ENCODE measurements around the gene YPEL1. TPM values are rescaled to one million over a fixed set of nuclear protein-coding genes. Genes with fewer than 3 reads are reported as not detected.
A peak's percentile ranks its signal among the peaks of the same experiment; 100 is the strongest.

Gene YPEL1
- total and polyA plus RNA-seq, 10 of the 15 experiments (the other 5 are each of a cell fraction or from before 2014, with no cell fraction given), result 0.13 to 5.0 (median 1.6) TPM

GRCh38 chr22:21657360-21658032 is 78.1 kb downstream of the YPEL1 start (continued):
- peak; percentile 62; the same call in 1 of the 2 replicates for TF ChIP-seq POLR2AphosphoS2 (IDR thresholded peaks at IDR 0.05; ENCODE audit: low read depth, low read length)
- no peak for TF ChIP-seq BMI1 (IDR thresholded peaks at IDR 0.05; ENCODE audit: borderline replicate concordance)
- peak; percentile 52; the same call in 1 of the 2 replicates for TF ChIP-seq MAX (IDR thresholded peaks at IDR 0.05; ENCODE audit: low read depth, low read length)
- peak; percentile 58; the same call in 1 of the 2 replicates for TF ChIP-seq NR2F1 (conservative IDR thresholded peaks at IDR 0.05)
- peak; percentile 34; the same call in 1 of the 2 replicates for TF ChIP-seq NRF1 (conservative IDR thresholded peaks at IDR 0.05; ENCODE audit: low read depth, low read length)
- TF ChIP-seq ZBTB40 (IDR thresholded peaks at IDR 0.05; ENCODE audit: borderline replicate concordance), result no peak
- 0 out of 3 replicates have a peak, but pooled peaks of 1 of the 2 experiments have one; percentile 26 for TF ChIP-seq EGR1 (IDR thresholded peaks at IDR 0.05; ENCODE audit: borderline replicate concordance in 1 of 2, low read depth in 2 of 2, low read length in 2 of 2)
- TF ChIP-seq CREB1 (IDR thresholded peaks at IDR 0.05; ENCODE audit: low read depth), result no peak
- TF ChIP-seq SMARCA5 (IDR thresholded peaks at IDR 0.05), result no peak; the same call in 1 of the 2 replicates
- TF ChIP-seq BCLAF1 (IDR thresholded peaks at IDR 0.05), result no peak
- TF ChIP-seq ZNF384 (IDR thresholded peaks at IDR 0.05; ENCODE audit: borderline replicate concordance, low read depth, low read length), result no peak
- TF ChIP-seq HSF1 (IDR thresholded peaks at IDR 0.05; ENCODE audit: low read depth, low read length), result no peak
- TF ChIP-seq IRF5 (IDR thresholded peaks at IDR 0.05; ENCODE audit: borderline replicate concordance), result no peak
- TF ChIP-seq NFYB (IDR thresholded peaks at IDR 0.05; ENCODE audit: insufficient read depth, low read depth, low read length), result peak; percentile 66; the same call in 1 of the 2 replicates
- TF ChIP-seq FOXM1 (IDR thresholded peaks at IDR 0.05; ENCODE audit: low read depth, low read length), result no peak

Data from GM12878 (cell line).